H1 (cell line): ENCODE results near the gene EVC2. TPM values are rescaled to one million over a fixed set of nuclear protein-coding genes. Genes with fewer than 3 reads are reported as not detected.

Experiments used
- CTCF ChIA-PET: fragments of 300-600 bp; sonication (Branson Sonifier 250); formaldehyde crosslinking; loops from one replicate; lab custom pipeline; 2021; ENCODE audit not compliant: partially characterized antibody; lab: Charles Lee
- POLR2A ChIA-PET: fragments of 300-600 bp; sonication (Branson Sonifier 250); formaldehyde crosslinking; loops from one replicate; lab custom pipeline; 2021; ENCODE audit warnings: inconsistent platforms; ENCODE audit not compliant: partially characterized antibody; lab: Charles Lee
- DNase-seq, 2 experiments: peaks; one replicate each; pipeline versions ENCODE4 v3.0.0 to v3.0.0-alpha.2; 2010 to 2022; ENCODE audit warnings: low spot score in 2 of 2, low read depth in 1 of 2, mixed read lengths in 1 of 2
- FAIRE-seq: peaks from 2 replicates; lab custom pipeline; 2011; peaks lifted over from hg19 to GRCh38; lab: Jason Lieb, UNC
- H2AFZ ChIP-seq: 2 replicates; pipeline ENCODE4 v1.8.1; 2012; ENCODE audit warnings: low read length, inconsistent platforms
- H2AK5ac ChIP-seq: 2 replicates; pipeline ENCODE4 v1.6.1; 2013; ENCODE audit warnings: low read depth, low read length
- H2BK120ac ChIP-seq: replicated peaks from 2 replicates; pipeline ENCODE3; 2013; ENCODE audit warnings: low read depth, low read length, inconsistent platforms
- H2BK12ac ChIP-seq: 2 replicates; pipeline ENCODE4 v1.6.1; 2013; ENCODE audit warnings: low read depth, low read length
- H2BK15ac ChIP-seq: 2 replicates; pipeline ENCODE4 v1.6.1; 2013; ENCODE audit warnings: low read length
- H2BK20ac ChIP-seq: 2 replicates; pipeline ENCODE4 v1.6.1; 2013; ENCODE audit warnings: low read length
- H2BK5ac ChIP-seq: 2 replicates; pipeline ENCODE4 v1.6.1; 2013; ENCODE audit warnings: low read depth, low read length
- H3K14ac ChIP-seq: 2 replicates; pipeline ENCODE4 v1.6.1; 2013; ENCODE audit warnings: inconsistent platforms; ENCODE audit not compliant: insufficient read length
- H3K18ac ChIP-seq: 2 replicates; pipeline ENCODE4 v1.6.1; 2013; ENCODE audit warnings: low read length; ENCODE audit errors: extremely low read depth
- H3K23ac ChIP-seq: 2 replicates; pipeline ENCODE4 v1.6.1; 2013; ENCODE audit warnings: inconsistent platforms; ENCODE audit not compliant: insufficient read length
- H3K23me2 ChIP-seq: 2 replicates; pipeline ENCODE4 v1.6.1; 2013; ENCODE audit warnings: low read depth, low read length
- H3K27ac ChIP-seq: 2 replicates; pipeline ENCODE4 v1.6.1; 2011; ENCODE audit warnings: low read depth, low read length, inconsistent platforms
- H3K27me3 ChIP-seq, 4 experiments: replicated peaks in 1 of 4; 1 replicate in 1 of 4; 2 replicates in 3 of 4; pipeline versions ENCODE4 v1.6.1 to v1.8.1; 2011 to 2013; ENCODE audit warnings: low read length in 3 of 4, mild to moderate bottlenecking in 3 of 4, inconsistent platforms in 2 of 4, mixed read lengths in 2 of 4, moderate library complexity in 1 of 4; ENCODE audit not compliant: control insufficient read depth in 3 of 4, insufficient read depth in 3 of 4; ENCODE audit errors: extremely low read depth in 1 of 4
- H3K36me3 ChIP-seq, 4 experiments: 2 replicates each; pipeline versions ENCODE4 v1.6.1 to v1.8.1; 2011 to 2013; ENCODE audit warnings: mild to moderate bottlenecking in 4 of 4, low read length in 3 of 4, moderate library complexity in 2 of 4, control low read depth in 1 of 4, inconsistent platforms in 1 of 4; ENCODE audit not compliant: insufficient read depth in 4 of 4, control insufficient read depth in 2 of 4
- H3K4ac ChIP-seq: replicated peaks from 2 replicates; pipeline ENCODE3; 2013; ENCODE audit warnings: low read length, low read depth, mixed read lengths, inconsistent platforms; ENCODE audit not compliant: insufficient read length
- H3K4me1 ChIP-seq, 4 experiments: replicated peaks in 1 of 4; 1 replicate in 1 of 4; 2 replicates in 3 of 4; pipeline versions ENCODE4 v1.6.1 to v1.8.1; 2011 to 2013; ENCODE audit warnings: low read length in 3 of 4, inconsistent platforms in 2 of 4, mixed read lengths in 1 of 4; ENCODE audit not compliant: insufficient read depth in 4 of 4, control insufficient read depth in 3 of 4
- H3K4me2 ChIP-seq, 2 experiments: 2 replicates each; pipeline versions ENCODE4 v1.6.1 to v1.8.1; 2011 to 2013; ENCODE audit warnings: low read depth in 2 of 2, low read length in 2 of 2, control low read depth in 1 of 2, inconsistent platforms in 1 of 2, mild to moderate bottlenecking in 1 of 2; ENCODE audit not compliant: insufficient read depth in 1 of 2
- H3K4me3 ChIP-seq, 4 experiments: fragments of 200-600, 300-600 bp in 1 of 4; sonication (generic), shearing (Covaris generic), sonication (Bioruptor Twin) in 1 of 4; 2 replicates each; pipeline versions ENCODE4 v1.5.1 to v1.8.1; 2011 to 2016; ENCODE audit warnings: low read length in 4 of 4, low read depth in 3 of 4, control low read depth in 2 of 4, inconsistent platforms in 2 of 4, mild to moderate bottlenecking in 2 of 4, mixed read lengths in 1 of 4, moderate library complexity in 1 of 4; ENCODE audit not compliant: insufficient read depth in 2 of 4; ENCODE audit errors: extremely low read depth in 1 of 4
- H3K56ac ChIP-seq: replicated peaks from 2 replicates; pipeline ENCODE3; 2013; ENCODE audit warnings: low read depth, mild to moderate bottlenecking, mixed read lengths, low read length, inconsistent platforms; ENCODE audit not compliant: insufficient read length
- H3K79me1 ChIP-seq: 2 replicates; pipeline ENCODE4 v1.6.1; 2013; ENCODE audit warnings: low read depth, low read length, control low read depth
- H3K79me2 ChIP-seq, 2 experiments: 2 replicates each; pipeline versions ENCODE4 v1.6.1 to v1.8.1; 2012 to 2013; ENCODE audit warnings: low read length in 2 of 2, mild to moderate bottlenecking in 2 of 2, inconsistent platforms in 1 of 2; ENCODE audit not compliant: insufficient read depth in 2 of 2, control insufficient read depth in 1 of 2
- H3K9ac ChIP-seq, 4 experiments: replicated peaks in 1 of 4; 1 replicate in 1 of 4; 2 replicates in 3 of 4; pipeline versions ENCODE4 v1.6.1 to v1.8.1; 2011 to 2013; ENCODE audit warnings: low read depth in 3 of 4, low read length in 3 of 4, control low read depth in 2 of 4, mild to moderate bottlenecking in 2 of 4, moderate library complexity in 2 of 4, inconsistent platforms in 1 of 4; ENCODE audit errors: extremely low read depth in 1 of 4
- H3K9me3 ChIP-seq, 2 experiments: 2 replicates each; pipeline versions ENCODE4 v1.6.1 to v1.8.1; 2012 to 2013; ENCODE audit warnings: mild to moderate bottlenecking in 2 of 2, moderate library complexity in 2 of 2, control low read depth in 1 of 2, inconsistent platforms in 1 of 2, low read depth in 1 of 2, low read length in 1 of 2, mixed read lengths in 1 of 2; ENCODE audit not compliant: insufficient read depth in 2 of 2
- H4K20me1 ChIP-seq, 2 experiments: replicated peaks in 1 of 2; 2 replicates each; pipeline versions ENCODE3 to v1.8.1; 2011 to 2013; ENCODE audit warnings: inconsistent platforms in 2 of 2, low read length in 2 of 2, mild to moderate bottlenecking in 1 of 2; ENCODE audit not compliant: insufficient read depth in 2 of 2, control insufficient read depth in 1 of 2
- H4K5ac ChIP-seq: 2 replicates; pipeline ENCODE4 v1.6.1; 2013; ENCODE audit warnings: low read length, low read depth, mixed read lengths, inconsistent platforms; ENCODE audit not compliant: insufficient read length
- H4K8ac ChIP-seq: 2 replicates; pipeline ENCODE4 v1.8.0; 2013; ENCODE audit warnings: mild to moderate bottlenecking, moderate library complexity, low read length, inconsistent platforms; ENCODE audit not compliant: insufficient read depth; ENCODE audit errors: extremely low read depth
- H4K91ac ChIP-seq: replicated peaks from 2 replicates; pipeline ENCODE3; 2013; ENCODE audit warnings: low read length, mixed read lengths, inconsistent platforms; ENCODE audit not compliant: insufficient read length
- CTCF ChIP-seq, 3 experiments: IDR thresholded peaks; 1 replicate in 2 of 3; 2 replicates in 1 of 3; pipeline versions ENCODE4 v1.5.1 to v1.6.1; 2011; ENCODE audit warnings: low read length in 3 of 3, mild to moderate bottlenecking in 3 of 3, inconsistent platforms in 2 of 3, low read depth in 1 of 3, moderate library complexity in 1 of 3; ENCODE audit not compliant: insufficient read depth in 1 of 3; ENCODE audit errors: control extremely low read depth in 1 of 3
- HDAC2 ChIP-seq, 2 experiments: fragments of 300-600 bp in 1 of 2; sonication (generic) in 1 of 2; IDR thresholded peaks; 2 replicates each; pipeline ENCODE4 v1.6.1; 2011 to 2012; ENCODE audit warnings: low read depth in 2 of 2, low read length in 2 of 2, mild to moderate bottlenecking in 2 of 2, moderate library complexity in 2 of 2, borderline replicate concordance in 1 of 2, inconsistent platforms in 1 of 2
- KDM4A ChIP-seq: IDR thresholded peaks from one replicate; pipeline ENCODE4 v1.7.1; 2012; ENCODE audit warnings: low read depth, mild to moderate bottlenecking, moderate library complexity, low read length, inconsistent platforms; ENCODE audit not compliant: severe bottlenecking
- WGBS, 2 experiments: shearing (Covaris generic) in 1 of 2; methylation state at CpG; one replicate each; pipeline versions ENCODE4 v1.1.6 to v1.1.7; 2013 to 2015; ENCODE audit warnings: low lambda C conversion rate in 2 of 2, mixed read lengths in 2 of 2, inconsistent platforms in 1 of 2, low coverage in 1 of 2, missing lambda C conversion rate in 1 of 2; ENCODE audit not compliant: insufficient replicate concordance in 2 of 2, insufficient coverage in 1 of 2, insufficient read length in 1 of 2; ENCODE audit errors: extremely low coverage in 1 of 2, missing lambda C conversion rate in 1 of 2; 5-methylcytosine and 5-hydroxymethylcytosine counted together
- polyA plus RNA-seq, 7 experiments: library from polyadenylated mRNA; depleted of rRNA in 3 of 7; stranded (reverse) in 5 of 7; unstranded in 2 of 7; fragments of >200 nt in 5 of 7; fragments of 200-250 nt in 2 of 7; gene quantifications; 1 replicate in 5 of 7; 2 replicates in 1 of 7; 4 replicates in 1 of 7; pipeline versions ENCODE4 v1.2.1 to v1.2.3, GENCODE V29; 2011 to 2013; ENCODE audit warnings: missing spikeins in 2 of 7, mixed read lengths in 2 of 7
- total RNA-seq: library from RNA; stranded (reverse); fragmentation: NEBNext Ultra II Directional; extraction: Animal tissue kit (Norgen Biotek cat#: 25700); gene quantifications from 2 replicates; pipeline ENCODE4 v1.2.1, GENCODE V29; 2021

EVC2 gene
- total and polyA plus RNA-seq, 2 of the 8 experiments (the other 6 are each of a cell fraction or from before 2014, with no cell fraction given), result 0.73 to 5.9 TPM

- no peak for FAIRE-seq
- Histone ChIP-seq H2BK120ac (no peak overlapping the region), H2BK20ac (no peak overlapping the region; the same call in 1 of the 2 replicates), H2AFZ (0 out of 2 replicates have a peak overlapping the region, but pooled peaks have one; percentile 68), H3K79me2 (no peaks in the 10 kb centered on the region), H3K27ac (no peak overlapping the region), H3K4me3 (peak overlapping the region; percentile 40 to 58 (median 52); a peak in 6 of 8 replicates), H3K27me3 (peaks cover 0 to 19% (median 15%) of the 10 kb centered on the region in 4 experiments; a peak in 4 of 7 replicates), H4K20me1 (peaks cover 4 to 5% of the 10 kb centered on the region in 2 experiments), H3K79me1 (no peaks in the 10 kb centered on the region; the same call in 1 of the 2 replicates), H3K23me2 (peaks cover 22% of the 10 kb centered on the region; the same call in 1 of the 2 replicates), H3K36me3 (peaks cover 0 to 6% (median 0%) of the 10 kb centered on the region in 4 experiments; a peak in 1 of 8 replicates), H3K56ac (no peak overlapping the region), H3K23ac (no peak overlapping the region), H3K18ac (peak overlapping the region; percentile 71), H3K9ac (no peak overlapping the region), H4K91ac (no peak overlapping the region), H3K9me3 (peaks cover 2 to 5% of the 10 kb centered on the region in 2 experiments; a peak in 2 of 4 replicates), H3K4ac (no peak overlapping the region), H2BK15ac (0 out of 2 replicates have a peak overlapping the region, but pooled peaks have one; percentile 29), H2BK5ac (peak overlapping the region; percentile 9; the same call in 1 of the 2 replicates), H3K14ac (no peak overlapping the region), H3K4me2 (peak overlapping the region; percentile 64 to 88), H4K8ac (no peak overlapping the region), H4K5ac (no peak overlapping the region), H2AK5ac (no peak overlapping the region), H3K4me1 (peaks cover 3 to 19% (median 11%) of the 10 kb centered on the region in 4 experiments), H2BK12ac (no peak overlapping the region; the same call in 1 of the 2 replicates)
- POLR2A ChIA-PET, result no interaction called here
- 34% methylated on average over 13 of the region's 13 CpGs; no CpG with 5 or more reads in 1 of the 2 experiments for WGBS, 2 experiments
- CTCF ChIA-PET, result interaction anchor here (0.6 to 2.0 kb wide), 11 partner anchors 13 to 1373 kb away, joined by 3 to 6 read pairs (median 3); no protein-coding TSS in a partner anchor
- peak in 1 of 3 experiments; percentile 50; a peak in 1 of 4 replicates for TF ChIP-seq CTCF (IDR thresholded peaks at IDR 0.05; ENCODE audit: control extremely low read depth in 1 of 3, insufficient read depth in 1 of 3, low read depth in 1 of 3, low read length in 3 of 3)
- 0 out of 4 replicates have a peak, but pooled peaks of 1 of the 2 experiments have one; percentile 8 for TF ChIP-seq HDAC2 (IDR thresholded peaks at IDR 0.05; ENCODE audit: borderline replicate concordance in 1 of 2, low read depth in 2 of 2, low read length in 2 of 2)
- TF ChIP-seq KDM4A, result no peak
- no peak for DNase-seq
These were observed 2.0 kb upstream of the EVC2 start for GRCh38 chr4:5710065-5710960.
